ENCODE measurements around the gene THRA. TPM values are rescaled to one million over a fixed set of nuclear protein-coding genes. Genes with fewer than 3 reads are reported as not detected.

The THRA gene
- total RNA-seq, 1 experiment from 2014 or later: 11.4 TPM

- POLR2A ChIA-PET (ENCODE audit: unreplicated experiment): interaction anchor here (0.6 to 0.7 kb wide), 3 partner anchors 167 to 1645 kb away, joined by 3 to 9 read pairs (median 7); no protein-coding TSS in a partner anchor
- H2AFZ ChIP-seq: peak within 1 kb of the TSS; percentile 97
Observed at GRCh38 chr17:40121181-40122135, 58.7 kb downstream of the THRA start, which contains the start of gene MSL1. Gene MSL1, plus strand, starts transcription at chr17:40121971. Its CDS starts 642 bp downstream, at chr17:40122613.

GRCh38 chr17:40122136-40122998, 59.6 kb downstream of the THRA start:
- CTCF ChIA-PET: interaction anchor here (2.6 kb wide), 1 partner anchor 9 kb away, joined by 10 read pairs; no protein-coding TSS in a partner anchor
- no peaks in the 10 kb centered on the region for H3K9me3 ChIP-seq (ENCODE audit: insufficient read depth, low read depth)
- peaks cover 7% of the 10 kb centered on the region for H3F3A ChIP-seq (ENCODE audit: insufficient read depth, low read depth)
- POLR2A ChIA-PET (ENCODE audit: unreplicated experiment): interaction anchor here (0.6 kb wide), 2 partner anchors 166 to 1646 kb away, joined by 3 to 7 read pairs; no protein-coding TSS in a partner anchor
- peak overlapping the region; percentile 58; the same call in 1 of the 2 replicates for H3K27ac ChIP-seq
- H4K20me1 ChIP-seq (ENCODE audit: insufficient read depth): peaks cover 14% of the 10 kb centered on the region; the same call in 1 of the 2 replicates
- peak in 1 of 2 experiments; percentile 28 for DNase-seq
- intact Hi-C loops (cut with micrococcal nuclease; ENCODE audit: unreplicated experiment): no loop called here
- no peaks in the 10 kb centered on the region for H3K27me3 ChIP-seq (ENCODE audit: insufficient read depth, low read depth)
- peaks cover 26% of the 10 kb centered on the region for H3K4me1 ChIP-seq (replicated peaks; ENCODE audit: insufficient read depth)
- peak overlapping the region; percentile 97 for H2AFZ ChIP-seq
- peaks cover 66% of the 10 kb centered on the region for H3K79me2 ChIP-seq (ENCODE audit: low read depth)
- TF ChIP-seq CTCF (conservative IDR thresholded peaks at IDR 0.05) (no peak; the same call in 1 of the 2 replicates), EZH2 (IDR thresholded peaks at IDR 0.05; ENCODE audit: low read depth) (no peak)
- BruUV-seq (replicated peaks): no TSS peak
- 0 out of 2 replicates have a peak, but pooled peaks cover 6% of the 10 kb centered on the region for H3K36me3 ChIP-seq (ENCODE audit: low read depth)
- H3K4me3 ChIP-seq: peak overlapping the region; percentile 91
- H3K9me2 ChIP-seq (ENCODE audit: insufficient read depth): no peaks in the 10 kb centered on the region
- H3K4me2 ChIP-seq: peak overlapping the region; percentile 97

More at GRCh38 chr17:40121181-40122135, 58.7 kb downstream of the THRA start, which contains the start of gene MSL1:
- CTCF ChIA-PET: interaction anchor here (0.6 to 2.6 kb wide), 3 partner anchors 8 to 1235 kb away, joined by 3 to 10 read pairs (median 6); no protein-coding TSS in a partner anchor
- intact Hi-C loops (cut with micrococcal nuclease; ENCODE audit: unreplicated experiment): no loop called here
- no peaks in the 10 kb centered on the region for H3K27me3 ChIP-seq (ENCODE audit: insufficient read depth, low read depth)
- no peak for TF ChIP-seq CTCF (conservative IDR thresholded peaks at IDR 0.05)
- no peak for TF ChIP-seq EZH2 (IDR thresholded peaks at IDR 0.05; ENCODE audit: low read depth)
- peak within 1 kb of the TSS; percentile 97 for H3K4me2 ChIP-seq
- H3K4me3 ChIP-seq: peak within 1 kb of the TSS; percentile 91
- no peaks in the 10 kb centered on the region for H3K9me3 ChIP-seq (ENCODE audit: insufficient read depth, low read depth)
- peaks cover 26% of the 10 kb centered on the region for H3K4me1 ChIP-seq (replicated peaks; ENCODE audit: insufficient read depth)
- peaks cover 7% of the 10 kb centered on the region for H3F3A ChIP-seq (ENCODE audit: insufficient read depth, low read depth)
- peak; percentile 52 to 85 for DNase-seq
- H4K20me1 ChIP-seq (ENCODE audit: insufficient read depth): peaks cover 14% of the 10 kb centered on the region; the same call in 1 of the 2 replicates
- no TSS peak for BruUV-seq (replicated peaks)
- H3K36me3 ChIP-seq (ENCODE audit: low read depth): 0 out of 2 replicates have a peak, but pooled peaks cover 4% of the 10 kb centered on the region
- no peaks in the 10 kb centered on the region for H3K9me2 ChIP-seq (ENCODE audit: insufficient read depth)
- peaks cover 60% of the 10 kb centered on the region for H3K79me2 ChIP-seq (ENCODE audit: low read depth)
- peak within 1 kb of the TSS; percentile 58 for H3K27ac ChIP-seq
